NB4 (cell line): ENCODE measurements around the gene NEK7.

Experiments
- CTCF ChIP-seq: IDR thresholded peaks from one replicate; pipeline ENCODE4 v1.5.1; 2012; ENCODE audit warnings: low read depth, low read length
- POLR2A ChIP-seq: IDR thresholded peaks from 2 replicates; pipeline ENCODE4 v1.6.1; 2011; ENCODE audit warnings: mild to moderate bottlenecking; ENCODE audit not compliant: insufficient read length; ENCODE audit errors: extremely low read depth

GRCh38 chr1:198272492-198272891 is 115.7 kb downstream of the NEK7 start:
- TF ChIP-seq CTCF (no peak), POLR2A (no peak)
